Fibroblast of lung (primary cell): ENCODE measurements around the gene LITAFD.

Source experiments
- CTCF ChIP-seq, 2 donors: IDR thresholded peaks in 1 of 2; conservative IDR thresholded peaks in 1 of 2; 1 replicate in 1 of 2; 2 replicates in 1 of 2; pipeline ENCODE4 v1.5.1; 2011 to 2012; ENCODE audit warnings: low read length in 2 of 2, control low read depth in 1 of 2, inconsistent platforms in 1 of 2, low read depth in 1 of 2, mild to moderate bottlenecking in 1 of 2
- EZH2 ChIP-seq: IDR thresholded peaks from 2 replicates; pipeline ENCODE4 v1.5.1; 2012; ENCODE audit warnings: low read length, control low read depth, mild to moderate bottlenecking; ENCODE audit errors: missing control alignments

GRCh38 chr16:8855972-8856371 is 26.2 kb upstream of the LITAFD start:
- no peak for TF ChIP-seq CTCF (conservative IDR thresholded peaks at IDR 0.05 in 1 of 2, IDR thresholded peaks at IDR 0.05 in 1 of 2; ENCODE audit: low read depth in 1 of 2, low read length in 2 of 2)
- no peak for TF ChIP-seq EZH2
